HG03558 (cell line): ENCODE measurements around the gene GYPA.
"Not testable (repeated sequence)": the region's sequence is repeated elsewhere in the genome, so short reads cannot be mapped to it uniquely, and the experiment has no call there.

Experiments
- ATAC-seq: cut with Tn5 transposase; IDR thresholded peaks from one replicate; pipeline ENCODE4 v1.9.1; 2021; ENCODE audit warnings: moderate number of reproducible peaks; ENCODE audit not compliant: unreplicated experiment; ENCODE audit errors: extremely low read depth

The GYPA gene

DNA sequence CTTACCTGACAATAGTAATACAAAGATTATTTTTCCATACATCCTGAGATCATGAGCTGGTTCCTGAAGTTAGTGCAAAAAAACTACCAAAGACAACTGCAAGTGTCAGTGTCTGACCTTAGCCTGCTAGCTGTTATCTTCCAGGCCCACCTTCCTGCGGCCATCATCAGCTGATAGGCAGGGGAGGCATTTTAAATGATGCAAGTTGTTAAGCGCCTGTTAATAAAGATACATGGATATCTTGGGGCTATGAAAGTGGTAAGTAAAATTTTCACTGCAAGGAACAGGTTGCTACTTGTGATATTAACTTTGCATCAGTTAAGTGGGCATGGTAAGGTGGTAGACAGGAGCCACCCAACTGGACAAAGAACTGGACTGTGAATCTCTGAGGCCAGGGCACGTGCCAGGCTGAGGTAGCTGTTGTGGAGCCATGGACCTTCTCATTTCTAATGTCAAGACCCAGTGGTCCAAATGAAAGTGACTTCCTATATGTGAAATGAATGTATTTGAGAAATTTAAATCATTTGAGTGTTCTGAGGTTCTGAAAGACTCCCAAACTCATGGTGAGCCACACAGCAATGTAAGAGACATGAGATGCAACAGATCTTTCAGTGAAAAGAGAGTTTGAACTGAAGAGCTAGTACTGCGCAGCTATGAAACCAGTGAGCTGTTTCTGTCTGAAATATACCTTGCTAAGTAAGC, at the start of gene GYPA:
Gene GYPA (minus strand): TSS at position 125 of the 702 bp plus-strand sequence. CDS start 83 bp downstream, at position 42.
- ATAC-seq: not testable (repeated sequence)

- ATAC-seq: no peak
These were observed 49.5 kb upstream of the GYPA start for GRCh38 chr4:144190009-144190408.

- no peak for ATAC-seq
These were observed 48.6 kb upstream of the GYPA start for GRCh38 chr4:144189121-144189520.

GRCh38 chr4:144185086-144185485, 44.6 kb upstream of the GYPA start:
- no peak for ATAC-seq

DNA sequence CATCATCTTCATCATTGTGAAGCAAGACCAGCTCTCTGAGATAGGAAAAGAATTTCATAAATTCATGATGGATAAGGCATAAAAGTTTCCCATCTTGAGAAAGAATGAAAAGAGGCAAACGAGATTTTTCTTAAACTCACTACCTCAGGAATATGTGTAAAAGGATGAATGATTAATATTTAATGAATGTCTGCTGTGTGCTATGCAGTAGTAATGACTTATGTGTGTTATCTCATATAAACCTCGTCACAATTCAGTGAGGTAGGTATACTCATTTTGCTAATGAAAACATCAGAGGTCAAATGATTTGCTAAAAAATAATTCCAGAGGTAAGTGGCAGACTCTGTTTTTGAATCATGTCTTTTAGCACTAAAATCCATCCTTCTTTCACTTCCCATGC, 42.6 kb upstream of the GYPA start:
- no peak for ATAC-seq

DNA sequence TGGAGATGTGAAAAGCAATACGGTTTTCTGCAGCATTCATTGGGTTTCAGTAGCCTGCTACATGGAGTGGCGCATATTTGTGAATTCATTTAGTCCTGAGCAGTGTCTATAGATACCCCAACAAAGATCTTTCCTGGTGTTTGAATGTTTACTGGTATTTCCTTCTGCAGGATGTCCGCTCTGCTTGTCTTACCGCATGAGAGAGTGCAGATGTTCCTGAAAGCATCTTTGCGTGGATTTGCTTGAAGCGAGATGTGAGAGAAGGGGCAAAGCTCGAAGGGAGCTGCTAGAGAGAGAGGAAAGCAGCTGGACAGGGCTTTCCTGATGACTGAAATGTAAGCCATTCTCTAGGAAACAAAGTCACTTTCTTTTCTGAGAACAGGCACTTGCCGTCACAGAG, 40.9 kb upstream of the GYPA start:
- no peak for ATAC-seq

- no peak for ATAC-seq
These were observed 38.7 kb upstream of the GYPA start for GRCh38 chr4:144179152-144179739.

- no peak for ATAC-seq
These were observed 37.9 kb upstream of the GYPA start for GRCh38 chr4:144178414-144178813.

GRCh38 chr4:144176476-144176875, 36.0 kb upstream of the GYPA start:
- ATAC-seq: no peak

- ATAC-seq: peak; percentile 56
These were observed 34.0 kb upstream of the GYPA start for GRCh38 chr4:144174401-144175067.

DNA sequence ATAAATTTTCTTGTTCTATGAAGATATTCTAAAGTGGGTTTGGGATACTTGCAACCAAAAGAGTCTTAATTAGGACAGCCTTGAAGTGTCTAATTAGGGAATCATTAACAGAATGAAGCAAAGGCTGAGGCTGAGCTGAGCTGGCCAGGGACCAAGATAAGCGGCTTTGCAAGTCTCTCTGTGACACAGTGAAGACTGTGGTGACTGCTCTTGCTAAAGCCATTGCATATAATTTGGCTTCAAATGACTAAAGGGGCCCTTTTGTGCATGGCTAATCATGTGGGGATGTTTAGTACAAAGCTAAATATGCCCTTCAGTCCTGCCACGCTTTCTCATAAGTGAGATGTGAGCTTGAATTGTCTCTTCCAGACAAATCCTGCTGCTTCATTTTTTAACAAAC, 31.2 kb upstream of the GYPA start:
- no peak for ATAC-seq

DNA sequence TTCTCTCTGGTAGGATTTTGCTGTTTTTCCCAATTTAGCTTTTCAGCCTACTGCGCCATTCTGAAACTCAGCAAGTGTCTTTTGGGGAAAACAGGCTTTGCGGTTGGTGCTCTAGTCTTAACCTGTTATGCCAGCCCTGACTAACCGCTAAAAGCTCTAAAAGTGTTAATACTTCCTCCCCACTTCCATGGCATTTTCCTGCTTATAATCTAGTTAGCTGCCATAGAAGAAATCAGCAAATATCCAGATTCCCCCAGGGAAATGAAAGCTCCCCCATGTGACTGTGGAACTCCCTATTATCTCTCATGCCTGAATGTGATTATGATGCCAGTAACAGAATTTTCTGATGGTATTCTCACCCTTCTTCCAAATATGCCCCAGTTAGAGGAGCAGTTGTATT, 28.7 kb upstream of the GYPA start:
- no peak for ATAC-seq

DNA sequence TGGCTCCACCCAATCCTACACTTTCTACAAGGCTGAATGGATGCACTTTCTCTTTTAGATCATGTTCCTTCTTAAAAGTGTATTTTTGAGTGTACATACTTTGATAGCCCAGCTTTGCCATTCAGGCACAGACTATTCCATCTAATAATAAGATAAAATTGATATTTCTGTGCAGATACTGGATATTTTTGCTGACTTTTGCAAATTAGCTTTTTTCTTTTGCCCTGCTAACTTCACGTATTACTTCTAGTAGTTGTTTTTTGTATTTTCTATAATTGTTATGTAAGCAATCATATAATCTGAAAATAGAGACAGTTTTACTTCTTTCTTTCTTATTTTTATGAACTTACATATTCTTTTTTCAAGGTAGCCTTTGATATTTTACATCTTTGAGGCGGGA, 13.5 kb upstream of the GYPA start:
- ATAC-seq: no peak

DNA sequence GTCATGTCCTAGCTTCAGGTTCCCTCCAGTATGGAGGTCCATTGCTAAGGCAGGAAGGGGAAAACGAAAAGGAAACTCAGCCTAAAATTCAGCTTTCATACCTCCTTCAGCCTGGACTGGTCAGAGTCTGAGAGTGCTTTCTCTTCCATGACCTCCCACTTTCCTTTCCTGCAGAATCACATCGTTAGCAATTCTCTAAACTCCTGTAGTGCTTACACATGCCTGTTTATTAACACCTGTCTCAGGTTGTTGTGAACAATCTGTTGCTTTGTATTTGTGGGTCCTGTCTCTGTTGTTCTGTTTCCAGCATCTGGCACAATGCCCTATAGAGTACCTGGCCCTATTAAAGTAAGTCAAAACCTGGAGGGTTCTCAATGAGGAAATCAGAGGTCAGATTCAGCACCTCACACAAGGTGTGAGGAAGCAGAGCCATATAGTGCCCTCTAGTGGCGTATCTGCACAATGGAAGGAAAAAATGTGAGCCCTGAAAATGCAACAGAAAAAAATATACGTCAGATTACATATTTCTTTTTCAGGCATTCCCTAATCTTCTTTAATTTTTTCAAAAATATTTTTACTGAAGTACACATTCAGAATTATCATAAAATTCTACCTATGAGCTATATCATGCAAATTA, 2.3 kb upstream of the GYPA start:
- ATAC-seq: not testable (repeated sequence)

DNA sequence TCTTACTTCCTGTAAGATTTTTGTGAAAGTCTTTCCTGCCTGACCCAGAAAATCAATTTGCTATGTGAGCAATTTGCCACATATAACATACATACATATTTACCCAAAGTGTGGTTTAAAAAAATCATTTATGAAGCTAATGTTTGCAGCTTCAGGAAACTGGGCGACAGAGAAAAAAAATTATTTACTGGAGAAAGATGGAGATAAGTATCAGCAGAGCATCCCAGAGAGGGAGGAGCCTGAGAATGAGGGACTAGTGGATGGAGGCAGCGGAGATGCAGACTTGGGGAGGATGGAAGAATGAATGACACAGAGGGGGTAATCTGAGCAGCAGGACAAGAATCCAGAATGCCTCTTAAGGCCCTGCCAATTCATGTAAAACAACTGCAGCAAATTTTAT, 975 bp upstream of the GYPA start:
- no peak for ATAC-seq

- ATAC-seq: not testable (repeated sequence)
These were observed 527 bp downstream of the GYPA start for GRCh38 chr4:144139991-144140390.

- ATAC-seq: not testable (repeated sequence)
These were observed 971 bp downstream of the GYPA start for GRCh38 chr4:144139547-144139946.

GRCh38 chr4:144138239-144138638, 2.3 kb downstream of the GYPA start:
- ATAC-seq: not testable (repeated sequence)

DNA sequence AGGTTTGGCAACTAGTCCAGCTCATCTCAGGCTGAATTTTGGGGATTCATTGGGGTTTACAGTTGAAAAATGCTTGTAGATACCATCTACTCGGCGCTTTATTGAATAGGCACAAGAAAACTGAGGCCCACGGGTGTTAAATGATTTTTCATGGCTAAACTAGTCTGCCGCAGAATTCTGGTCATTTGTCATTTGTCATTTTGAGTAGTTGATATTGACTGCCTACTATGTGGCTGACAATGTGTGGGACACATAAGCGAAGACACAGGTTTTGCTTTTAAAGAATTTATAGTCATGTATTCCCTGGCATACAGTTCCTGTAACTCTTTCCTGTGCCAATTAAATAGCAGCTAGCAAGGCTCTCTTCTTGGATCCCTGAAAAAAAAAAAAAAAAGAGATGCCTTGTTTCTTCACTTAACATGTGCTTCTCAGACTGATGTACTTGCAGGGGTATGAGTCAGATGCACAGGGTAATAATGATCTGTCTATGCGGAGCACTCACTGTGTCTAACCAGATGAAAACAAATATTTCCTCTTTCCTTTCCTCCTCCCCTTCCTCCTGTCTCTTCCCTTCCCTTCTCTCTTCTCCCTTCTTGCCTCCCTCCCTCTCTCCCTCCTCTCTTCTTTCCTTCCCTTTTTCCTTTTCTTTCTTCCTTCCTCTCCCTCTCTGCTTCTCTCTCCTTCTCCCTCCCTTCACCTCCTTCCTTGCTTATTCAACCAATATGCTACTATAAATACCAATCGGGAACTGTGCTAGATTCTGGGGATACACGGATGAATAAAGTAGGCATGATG, 3.2 kb downstream of the GYPA start:
- not testable (repeated sequence) for ATAC-seq

- ATAC-seq: not testable (repeated sequence)
These were observed 4.3 kb downstream of the GYPA start for GRCh38 chr4:144136189-144136588.
